Measurements from ENCODE around the gene POMZP3.
"Not testable (repeated sequence)": the region's sequence is repeated elsewhere in the genome, so short reads cannot be mapped to it uniquely, and the experiment has no call there.

The POMZP3 gene

DNA sequence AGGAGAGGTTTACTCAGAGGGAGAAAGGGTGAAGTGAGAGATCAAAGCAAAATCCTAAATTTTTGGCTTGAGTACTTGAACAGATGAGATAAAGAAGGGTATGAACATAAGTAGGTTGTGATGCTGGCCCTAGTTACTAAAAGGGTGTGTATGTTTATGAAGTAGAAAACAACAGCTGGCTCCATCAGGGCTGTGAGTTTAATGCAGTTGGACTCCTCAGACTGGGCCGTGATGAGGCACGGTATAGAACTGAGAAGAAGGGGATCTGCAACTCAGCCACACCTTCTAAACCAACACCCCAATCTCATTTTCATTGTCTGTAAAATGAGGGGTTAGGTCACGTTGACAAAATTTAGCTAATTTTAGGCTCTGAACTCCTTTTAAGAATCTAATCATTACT, 54.8 kb downstream of the POMZP3 start:
- POLR2A ChIA-PET; H3K27me3 ChIP-seq (replicated peaks in 2 of 5; ENCODE audit: control insufficient read depth in 4 of 5, insufficient read depth in 5 of 5, low read length in 4 of 5); H3K36me3 ChIP-seq (ENCODE audit: control insufficient read depth in 4 of 4, insufficient read depth in 4 of 4, low read length in 3 of 4); H3K4me1 ChIP-seq (ENCODE audit: control extremely low read depth in 1 of 4, control insufficient read depth in 4 of 4, insufficient read depth in 4 of 4, low read length in 3 of 4); H3K4me3 ChIP-seq (ENCODE audit: control insufficient read depth in 1 of 7, extremely low read depth in 1 of 7, insufficient read depth in 4 of 7, low read depth in 2 of 7, low read length in 6 of 7); H3K9me3 ChIP-seq (ENCODE audit: control extremely low read depth in 1 of 5, control insufficient read depth in 4 of 5, insufficient read depth in 2 of 5, low read depth in 1 of 5, low read length in 4 of 5); CTCF ChIA-PET; DNase-seq; H3K27ac ChIP-seq (ENCODE audit: insufficient read depth in 1 of 2, low read depth in 1 of 2, low read length in 2 of 2, poor library complexity in 1 of 2, severe bottlenecking in 2 of 2): not testable (repeated sequence)
- 100% methylated on average over 1 of the region's 3 CpGs for WGBS (ENCODE audit: insufficient coverage)

DNA sequence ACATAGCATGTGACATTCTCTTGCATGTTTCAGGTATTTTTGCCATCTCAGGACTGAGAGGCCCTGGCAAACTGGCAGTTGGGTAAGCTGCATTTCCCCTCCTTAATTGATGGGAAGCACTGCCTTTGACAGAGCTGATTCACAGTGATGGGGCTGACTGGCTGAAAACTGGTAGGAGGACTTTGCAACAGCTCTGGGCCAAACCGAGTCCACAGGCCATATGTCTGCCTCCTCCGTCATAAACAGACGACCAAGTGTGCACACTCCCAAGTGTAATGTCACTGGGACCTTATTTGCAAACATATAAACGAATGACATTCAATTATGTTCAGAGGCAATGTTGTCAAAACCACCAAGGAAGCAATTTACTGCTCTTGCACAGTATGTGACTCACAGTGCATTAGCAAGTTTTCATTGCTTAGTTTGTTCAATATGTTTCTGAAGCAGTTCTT, 56.7 kb downstream of the POMZP3 start:
- H3K9me3 ChIP-seq (ENCODE audit: control extremely low read depth in 1 of 5, control insufficient read depth in 4 of 5, insufficient read depth in 2 of 5, low read depth in 1 of 5, low read length in 4 of 5); H3K4me3 ChIP-seq (ENCODE audit: control insufficient read depth in 1 of 7, extremely low read depth in 1 of 7, insufficient read depth in 4 of 7, low read depth in 2 of 7, low read length in 6 of 7); CTCF ChIA-PET; H3K36me3 ChIP-seq (ENCODE audit: control insufficient read depth in 4 of 4, insufficient read depth in 4 of 4, low read length in 3 of 4); H3K4me1 ChIP-seq (ENCODE audit: control extremely low read depth in 1 of 4, control insufficient read depth in 4 of 4, insufficient read depth in 4 of 4, low read length in 3 of 4); POLR2A ChIA-PET; H3K27ac ChIP-seq (ENCODE audit: insufficient read depth in 1 of 2, low read depth in 1 of 2, low read length in 2 of 2, poor library complexity in 1 of 2, severe bottlenecking in 2 of 2); H3K27me3 ChIP-seq (replicated peaks in 2 of 5; ENCODE audit: control insufficient read depth in 4 of 5, insufficient read depth in 5 of 5, low read length in 4 of 5); DNase-seq: not testable (repeated sequence)
- WGBS (ENCODE audit: insufficient coverage): 94% methylated on average over 3 of the region's 4 CpGs

DNA sequence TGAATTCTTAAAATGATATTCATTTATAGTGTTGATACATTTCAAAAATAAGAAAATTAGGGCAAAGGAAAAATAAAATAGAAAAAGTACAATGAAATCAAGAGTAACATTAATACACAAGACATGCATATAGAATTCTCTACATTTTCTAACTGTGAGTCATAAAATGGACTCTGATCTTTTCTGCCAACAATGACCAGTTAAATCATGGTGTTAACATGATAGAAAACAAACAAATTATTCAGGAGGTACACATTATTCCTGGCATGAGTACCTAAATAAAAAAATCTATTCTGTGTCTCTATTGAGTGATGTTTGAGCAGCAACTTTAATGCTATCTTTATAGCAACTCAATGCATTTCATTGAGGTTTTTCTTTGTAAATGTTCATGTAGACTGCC, 58.3 kb downstream of the POMZP3 start:
- H3K27me3 ChIP-seq (replicated peaks in 2 of 5; ENCODE audit: control insufficient read depth in 4 of 5, insufficient read depth in 5 of 5, low read length in 4 of 5); H3K4me1 ChIP-seq (ENCODE audit: control extremely low read depth in 1 of 4, control insufficient read depth in 4 of 4, insufficient read depth in 4 of 4, low read length in 3 of 4); H3K27ac ChIP-seq (ENCODE audit: insufficient read depth in 1 of 2, low read depth in 1 of 2, low read length in 2 of 2, poor library complexity in 1 of 2, severe bottlenecking in 2 of 2); H3K4me3 ChIP-seq (ENCODE audit: control insufficient read depth in 1 of 7, extremely low read depth in 1 of 7, insufficient read depth in 4 of 7, low read depth in 2 of 7, low read length in 6 of 7); H3K9me3 ChIP-seq (ENCODE audit: control extremely low read depth in 1 of 5, control insufficient read depth in 4 of 5, insufficient read depth in 2 of 5, low read depth in 1 of 5, low read length in 4 of 5); DNase-seq; POLR2A ChIA-PET; CTCF ChIA-PET; H3K36me3 ChIP-seq (ENCODE audit: control insufficient read depth in 4 of 4, insufficient read depth in 4 of 4, low read length in 3 of 4): not testable (repeated sequence)

DNA sequence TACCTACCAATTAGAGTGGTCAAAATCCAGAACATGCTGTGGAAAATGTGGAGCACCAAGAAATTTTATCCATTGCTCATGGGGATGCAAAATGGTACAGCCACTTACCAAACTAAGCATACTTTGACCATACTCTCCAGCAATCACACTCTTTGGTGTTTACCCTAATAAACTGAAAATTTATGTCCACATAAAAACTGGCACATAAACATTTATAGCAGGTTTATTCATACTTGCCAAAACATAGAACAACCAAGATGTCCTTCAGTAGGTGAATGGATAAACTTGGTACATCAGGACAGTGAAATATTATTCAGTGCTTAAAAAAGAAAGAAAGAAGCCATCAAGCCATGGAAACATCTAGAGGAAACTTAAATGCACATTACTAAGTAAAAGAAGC, 59.3 kb downstream of the POMZP3 start:
- CTCF ChIA-PET, POLR2A ChIA-PET: not testable (repeated sequence)

DNA sequence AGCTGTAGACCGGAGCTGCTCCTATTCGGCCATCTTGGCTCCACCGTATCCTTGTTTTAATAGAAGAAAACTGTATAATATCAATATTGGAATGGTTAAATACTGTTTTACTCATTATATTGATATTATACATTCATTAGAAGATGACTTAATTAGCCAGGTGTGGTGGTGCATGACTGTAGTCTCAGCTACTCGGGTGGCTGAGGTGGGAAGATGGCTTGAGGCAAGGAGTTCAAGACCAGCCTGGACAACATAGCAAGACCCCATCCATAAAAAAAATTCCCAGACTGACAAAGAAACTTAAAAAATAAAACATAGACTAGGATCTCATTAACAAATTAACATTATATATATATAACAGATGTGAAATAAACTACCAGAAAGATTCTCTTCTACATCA, 59.8 kb downstream of the POMZP3 start:
- WGBS (ENCODE audit: insufficient coverage): no CpG with 5 or more reads among the region's 4 CpGs
- DNase-seq; H3K4me3 ChIP-seq (ENCODE audit: control insufficient read depth in 1 of 7, extremely low read depth in 1 of 7, insufficient read depth in 4 of 7, low read depth in 2 of 7, low read length in 6 of 7); H3K4me1 ChIP-seq (ENCODE audit: control extremely low read depth in 1 of 4, control insufficient read depth in 4 of 4, insufficient read depth in 4 of 4, low read length in 3 of 4); CTCF ChIA-PET; H3K36me3 ChIP-seq (ENCODE audit: control insufficient read depth in 4 of 4, insufficient read depth in 4 of 4, low read length in 3 of 4); H3K27ac ChIP-seq (ENCODE audit: insufficient read depth in 1 of 2, low read depth in 1 of 2, low read length in 2 of 2, poor library complexity in 1 of 2, severe bottlenecking in 2 of 2); H3K9me3 ChIP-seq (ENCODE audit: control extremely low read depth in 1 of 5, control insufficient read depth in 4 of 5, insufficient read depth in 2 of 5, low read depth in 1 of 5, low read length in 4 of 5); H3K27me3 ChIP-seq (replicated peaks in 2 of 5; ENCODE audit: control insufficient read depth in 4 of 5, insufficient read depth in 5 of 5, low read length in 4 of 5); POLR2A ChIA-PET: not testable (repeated sequence)

More for the DNA sequence above, 59.3 kb downstream of the POMZP3 start:
- H3K27ac ChIP-seq (ENCODE audit: insufficient read depth in 1 of 2, low read depth in 1 of 2, low read length in 2 of 2, poor library complexity in 1 of 2, severe bottlenecking in 2 of 2); H3K36me3 ChIP-seq (ENCODE audit: control insufficient read depth in 4 of 4, insufficient read depth in 4 of 4, low read length in 3 of 4); H3K4me1 ChIP-seq (ENCODE audit: control extremely low read depth in 1 of 4, control insufficient read depth in 4 of 4, insufficient read depth in 4 of 4, low read length in 3 of 4); H3K4me3 ChIP-seq (ENCODE audit: control insufficient read depth in 1 of 7, extremely low read depth in 1 of 7, insufficient read depth in 4 of 7, low read depth in 2 of 7, low read length in 6 of 7); H3K27me3 ChIP-seq (replicated peaks in 2 of 5; ENCODE audit: control insufficient read depth in 4 of 5, insufficient read depth in 5 of 5, low read length in 4 of 5); H3K9me3 ChIP-seq (ENCODE audit: control extremely low read depth in 1 of 5, control insufficient read depth in 4 of 5, insufficient read depth in 2 of 5, low read depth in 1 of 5, low read length in 4 of 5); DNase-seq: not testable (repeated sequence)

GRCh38 chr7:76565001-76565400, 62.1 kb downstream of the POMZP3 start:
- H3K4me3 ChIP-seq (ENCODE audit: control insufficient read depth in 1 of 7, extremely low read depth in 1 of 7, insufficient read depth in 4 of 7, low read depth in 2 of 7, low read length in 6 of 7); H3K9me3 ChIP-seq (ENCODE audit: control extremely low read depth in 1 of 5, control insufficient read depth in 4 of 5, insufficient read depth in 2 of 5, low read depth in 1 of 5, low read length in 4 of 5); H3K36me3 ChIP-seq (ENCODE audit: control insufficient read depth in 4 of 4, insufficient read depth in 4 of 4, low read length in 3 of 4); POLR2A ChIA-PET; H3K27me3 ChIP-seq (replicated peaks in 2 of 5; ENCODE audit: control insufficient read depth in 4 of 5, insufficient read depth in 5 of 5, low read length in 4 of 5); CTCF ChIA-PET; H3K27ac ChIP-seq (ENCODE audit: insufficient read depth in 1 of 2, low read depth in 1 of 2, low read length in 2 of 2, poor library complexity in 1 of 2, severe bottlenecking in 2 of 2); DNase-seq; H3K4me1 ChIP-seq (ENCODE audit: control extremely low read depth in 1 of 4, control insufficient read depth in 4 of 4, insufficient read depth in 4 of 4, low read length in 3 of 4): not testable (repeated sequence)
- no CpG with 5 or more reads among the region's 3 CpGs for WGBS (ENCODE audit: insufficient coverage)

- H3K4me1 ChIP-seq (ENCODE audit: control extremely low read depth in 1 of 4, control insufficient read depth in 4 of 4, insufficient read depth in 4 of 4, low read length in 3 of 4); DNase-seq; H3K9me3 ChIP-seq (ENCODE audit: control extremely low read depth in 1 of 5, control insufficient read depth in 4 of 5, insufficient read depth in 2 of 5, low read depth in 1 of 5, low read length in 4 of 5); POLR2A ChIA-PET; H3K4me3 ChIP-seq (ENCODE audit: control insufficient read depth in 1 of 7, extremely low read depth in 1 of 7, insufficient read depth in 4 of 7, low read depth in 2 of 7, low read length in 6 of 7); H3K36me3 ChIP-seq (ENCODE audit: control insufficient read depth in 4 of 4, insufficient read depth in 4 of 4, low read length in 3 of 4); CTCF ChIA-PET; H3K27ac ChIP-seq (ENCODE audit: insufficient read depth in 1 of 2, low read depth in 1 of 2, low read length in 2 of 2, poor library complexity in 1 of 2, severe bottlenecking in 2 of 2); H3K27me3 ChIP-seq (replicated peaks in 2 of 5; ENCODE audit: control insufficient read depth in 4 of 5, insufficient read depth in 5 of 5, low read length in 4 of 5): not testable (repeated sequence)
- WGBS (ENCODE audit: insufficient coverage): no CpG with 5 or more reads among the region's 3 CpGs
Measured at GRCh38 chr7:76561342-76561741, 65.7 kb downstream of the POMZP3 start.

- H3K4me3 ChIP-seq (ENCODE audit: control insufficient read depth in 1 of 7, extremely low read depth in 1 of 7, insufficient read depth in 4 of 7, low read depth in 2 of 7, low read length in 6 of 7); H3K36me3 ChIP-seq (ENCODE audit: control insufficient read depth in 4 of 4, insufficient read depth in 4 of 4, low read length in 3 of 4); H3K4me1 ChIP-seq (ENCODE audit: control extremely low read depth in 1 of 4, control insufficient read depth in 4 of 4, insufficient read depth in 4 of 4, low read length in 3 of 4); DNase-seq; POLR2A ChIA-PET; H3K27ac ChIP-seq (ENCODE audit: insufficient read depth in 1 of 2, low read depth in 1 of 2, low read length in 2 of 2, poor library complexity in 1 of 2, severe bottlenecking in 2 of 2); CTCF ChIA-PET; H3K27me3 ChIP-seq (replicated peaks in 2 of 5; ENCODE audit: control insufficient read depth in 4 of 5, insufficient read depth in 5 of 5, low read length in 4 of 5); H3K9me3 ChIP-seq (ENCODE audit: control extremely low read depth in 1 of 5, control insufficient read depth in 4 of 5, insufficient read depth in 2 of 5, low read depth in 1 of 5, low read length in 4 of 5): not testable (repeated sequence)
- WGBS (ENCODE audit: insufficient coverage): no CpG with 5 or more reads among the region's 4 CpGs
Measured at GRCh38 chr7:76560157-76560556, 66.9 kb downstream of the POMZP3 start.

Measured in common myeloid progenitor, CD34-positive (primary cell).